HG02588 (cell line): ENCODE results near the gene DNAJB4.
"Not testable (repeated sequence)": the region's sequence is repeated elsewhere in the genome, so short reads cannot be mapped to it uniquely, and the experiment has no call there.

Experiments
- ATAC-seq: cut with Tn5 transposase; IDR thresholded peaks from one replicate; pipeline ENCODE4 v1.9.1; 2021; ENCODE audit warnings: mild to moderate bottlenecking, moderate library complexity; ENCODE audit not compliant: unreplicated experiment

Gene DNAJB4

GRCh38 chr1:78061825-78062523 is 57.2 kb downstream of the DNAJB4 start:
- no peak for ATAC-seq

GRCh38 chr1:78064886-78065285 is 60.1 kb downstream of the DNAJB4 start:
- ATAC-seq, result not testable (repeated sequence)
